ENCODE data around the gene ELANE.
A peak's percentile ranks its signal among the peaks of the same experiment; 100 is the strongest.
"Not testable (repeated sequence)": the region's sequence is repeated elsewhere in the genome, so short reads cannot be mapped to it uniquely, and the experiment has no call there.

ELANE gene

DNA sequence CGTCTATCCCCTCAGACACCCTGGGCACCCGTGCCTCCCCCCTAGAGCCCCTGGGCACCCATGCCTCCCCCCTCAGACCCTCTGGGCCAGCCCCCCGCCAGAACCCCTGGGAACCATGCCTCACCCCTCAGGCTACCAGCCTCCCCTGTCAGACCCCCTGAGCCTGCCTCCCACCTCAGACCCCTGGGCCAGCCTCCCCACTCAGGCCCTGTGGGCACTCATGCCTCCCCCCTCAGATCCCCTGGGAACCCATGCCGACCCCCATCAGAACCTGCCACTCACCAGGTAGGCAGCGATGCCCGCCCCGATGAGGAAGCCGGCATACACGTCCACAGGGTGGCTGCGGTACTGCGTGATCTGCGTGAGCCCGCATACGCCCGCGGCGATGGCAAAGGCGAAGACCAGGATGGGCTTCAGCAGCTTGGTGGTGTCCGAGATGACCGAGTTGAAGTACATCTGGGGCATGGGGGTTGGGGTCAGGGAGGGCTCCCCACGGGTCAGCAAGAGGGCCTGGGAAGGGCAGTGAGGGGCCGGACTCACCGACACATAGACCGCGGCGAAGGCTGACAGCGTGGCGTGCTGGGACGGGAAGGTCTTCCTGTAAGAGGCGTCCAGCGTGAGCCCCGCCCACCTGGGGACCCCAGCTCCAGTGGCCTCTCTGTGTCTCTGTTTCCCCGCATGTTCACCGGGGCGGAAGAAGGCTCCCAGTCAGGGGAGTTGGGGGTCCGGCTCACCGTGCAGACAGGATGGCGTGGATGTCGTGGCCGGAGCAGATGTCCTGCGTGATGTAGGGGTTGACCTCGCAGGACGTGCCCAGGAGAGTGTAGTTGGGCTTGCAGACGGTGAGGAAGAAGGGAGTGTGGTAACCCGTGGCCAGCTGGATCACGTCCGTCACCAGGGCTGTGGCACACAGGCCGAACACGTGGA lies 37.7 kb upstream of the ELANE start:
- DNase-seq: no peak

DNA sequence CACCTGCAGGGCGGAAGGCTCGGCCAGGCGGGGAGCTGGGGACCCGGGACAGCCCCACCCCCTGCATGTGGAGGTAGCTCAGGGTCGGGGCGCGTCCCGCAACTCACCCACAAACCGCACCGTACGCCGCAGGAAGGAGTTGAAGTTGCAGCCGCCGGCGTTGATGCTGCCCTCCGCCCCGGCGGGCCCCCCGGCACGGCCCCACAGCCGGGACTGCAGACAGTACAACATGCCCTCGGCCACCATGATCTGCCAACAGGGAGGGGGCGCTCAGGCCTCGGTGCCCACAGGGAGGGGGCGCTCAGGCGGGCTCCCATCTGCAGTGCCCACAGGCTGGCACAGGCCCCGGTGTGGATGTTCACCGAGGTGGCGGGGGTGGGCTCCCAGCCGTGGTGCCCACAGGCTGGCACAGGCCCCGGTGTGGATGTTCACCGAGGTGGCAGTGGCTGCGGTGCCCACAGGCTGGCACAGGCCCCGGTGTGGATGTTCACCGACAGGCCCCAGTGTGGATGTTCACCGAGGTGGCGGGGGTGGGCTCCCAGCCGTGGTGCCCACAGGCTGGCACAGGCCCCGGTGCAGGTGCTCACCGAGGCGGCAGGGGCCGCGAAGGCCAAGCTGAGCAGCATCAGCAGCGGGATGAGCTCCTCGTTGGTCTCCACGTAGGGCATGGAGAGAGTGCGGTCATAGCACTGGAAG lies 36.9 kb upstream of the ELANE start:
- DNase-seq: no peak

DNA sequence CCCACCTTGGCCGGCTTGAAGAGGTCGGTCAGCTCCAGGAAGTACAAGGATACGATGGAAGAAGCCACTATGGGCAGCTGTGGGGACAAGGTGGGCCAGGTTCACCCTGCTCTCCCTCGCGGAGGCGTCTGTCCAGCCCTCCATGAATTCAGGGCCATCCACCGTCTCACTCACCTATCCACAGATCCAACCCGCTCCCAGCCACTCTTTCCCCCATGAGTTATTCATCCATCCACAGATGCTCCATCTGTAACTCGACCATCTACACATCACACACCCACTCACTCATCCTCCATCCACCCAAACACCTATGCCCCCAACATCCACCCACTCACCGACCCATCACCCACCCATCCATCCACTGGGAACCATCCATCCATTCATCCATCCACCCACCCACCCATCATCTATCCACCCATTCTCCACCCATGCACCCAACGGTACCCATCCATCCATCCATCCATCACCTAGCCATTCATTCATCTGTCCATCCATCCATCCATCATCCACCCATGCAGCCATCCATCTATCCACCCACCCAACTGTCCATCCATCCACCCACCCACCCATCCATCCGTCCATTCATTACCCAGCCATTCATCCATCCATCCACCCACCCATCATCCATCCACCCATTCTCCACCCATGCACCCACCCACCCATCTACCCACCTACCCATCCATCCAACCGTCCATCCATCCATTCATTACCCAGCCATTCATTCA lies 36.2 kb upstream of the ELANE start:
- DNase-seq: no peak

DNA sequence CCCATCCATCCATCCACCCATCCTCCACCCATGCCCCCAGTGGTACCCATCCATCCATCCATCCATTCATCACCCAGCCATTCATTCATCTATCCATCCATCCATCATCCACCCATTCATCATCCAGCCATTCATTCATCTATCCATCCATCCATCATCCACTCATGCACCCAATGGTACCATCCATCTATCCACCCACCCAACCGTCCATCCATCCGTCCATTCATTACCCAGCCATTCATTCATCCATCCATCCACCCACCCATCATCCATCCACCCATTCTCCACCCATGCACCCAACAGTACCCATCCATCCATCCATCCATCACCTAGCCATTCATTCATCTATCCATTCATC lies 35.6 kb upstream of the ELANE start:
- no peak for DNase-seq

DNA sequence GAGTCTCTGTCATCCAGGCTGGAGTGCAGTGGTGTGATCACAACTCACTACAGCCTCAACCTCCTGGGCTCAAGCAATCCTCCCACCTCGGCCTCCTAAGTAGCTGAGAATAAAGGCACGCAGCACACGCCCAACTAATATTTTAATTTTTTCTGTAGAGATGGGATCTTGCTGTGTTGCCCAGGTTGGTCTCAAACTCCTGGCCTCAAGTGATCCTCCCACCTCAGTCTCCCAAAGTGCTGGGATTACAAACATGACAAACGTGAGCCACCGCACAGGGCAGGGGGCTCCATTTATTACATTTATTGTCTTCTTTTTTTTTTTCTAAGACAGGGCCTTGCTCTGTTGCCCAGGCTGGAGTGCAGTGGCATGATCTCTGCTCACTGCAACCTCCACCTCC lies 31.9 kb upstream of the ELANE start:
- not testable (repeated sequence) for DNase-seq

DNA sequence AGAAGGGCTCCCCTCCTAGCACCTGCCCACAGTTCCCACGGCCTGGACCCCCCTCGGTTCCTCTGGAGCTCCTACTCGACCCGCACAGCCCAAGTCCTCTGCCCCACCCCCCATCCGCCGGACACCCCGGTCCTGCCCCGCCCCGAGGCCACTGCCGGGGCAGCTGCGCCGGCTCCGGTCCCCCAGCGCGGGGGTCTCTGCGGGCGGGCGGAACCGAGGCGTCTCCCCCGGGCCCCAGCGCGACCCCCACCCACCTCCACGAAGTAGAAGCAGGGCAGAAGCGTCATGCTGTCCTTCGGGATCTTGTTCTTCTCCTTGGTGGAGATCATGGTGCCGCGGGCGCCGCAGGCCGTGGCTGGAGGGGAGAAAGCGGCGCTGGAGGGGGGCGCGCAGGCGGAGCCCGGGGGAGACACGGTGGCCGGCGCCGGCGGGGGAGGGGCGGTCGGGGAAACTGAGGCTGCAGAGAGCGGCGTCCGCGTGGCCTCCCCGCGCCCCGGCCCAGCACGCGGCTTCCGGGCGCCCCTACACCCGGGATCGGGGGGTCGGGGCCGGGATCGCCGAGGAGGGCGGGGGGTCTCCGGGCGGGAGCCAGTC lies 30.8 kb upstream of the ELANE start:
- no peak for DNase-seq

DNA sequence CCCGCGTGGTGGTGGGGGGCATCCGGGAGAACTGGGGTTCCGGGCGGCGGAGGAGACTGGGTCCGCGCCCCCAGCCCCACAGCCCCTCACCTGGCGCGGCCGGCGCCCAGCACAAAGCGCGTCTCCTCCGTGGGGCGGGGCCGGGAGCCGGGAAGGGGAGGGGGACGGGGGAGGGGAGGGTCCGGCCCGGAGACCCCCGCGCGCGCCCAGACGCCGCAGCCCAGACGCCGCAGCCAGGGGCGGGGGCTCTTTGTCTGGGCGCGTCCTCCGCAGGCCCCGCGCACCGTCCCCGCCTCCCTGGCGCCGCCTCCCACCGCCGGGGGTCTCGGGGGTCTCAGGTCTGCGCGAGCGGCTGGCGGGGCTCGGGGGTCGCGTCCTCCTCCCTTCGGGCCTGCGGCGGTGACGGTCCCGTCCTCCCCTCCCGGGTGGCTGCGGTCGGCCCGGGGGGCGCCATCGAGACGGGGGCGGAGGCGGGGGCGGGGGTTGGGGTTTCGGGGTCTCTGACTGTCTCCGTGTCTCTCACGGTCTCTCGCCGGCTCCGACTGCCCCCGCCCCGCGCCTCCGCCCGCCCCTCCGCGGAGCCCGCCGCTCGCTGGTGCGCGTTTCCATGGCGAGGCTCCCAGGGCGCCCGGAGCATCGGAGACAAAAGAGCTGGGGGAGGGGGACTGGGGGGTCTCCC lies 30.1 kb upstream of the ELANE start, which contains the start of gene PLPPR3:
Gene PLPPR3, minus strand, starts transcription at position 131 of the 679 bp plus-strand sequence. CDS start 396 bp downstream, outside the sequence.
- DNase-seq: no peak

DNA sequence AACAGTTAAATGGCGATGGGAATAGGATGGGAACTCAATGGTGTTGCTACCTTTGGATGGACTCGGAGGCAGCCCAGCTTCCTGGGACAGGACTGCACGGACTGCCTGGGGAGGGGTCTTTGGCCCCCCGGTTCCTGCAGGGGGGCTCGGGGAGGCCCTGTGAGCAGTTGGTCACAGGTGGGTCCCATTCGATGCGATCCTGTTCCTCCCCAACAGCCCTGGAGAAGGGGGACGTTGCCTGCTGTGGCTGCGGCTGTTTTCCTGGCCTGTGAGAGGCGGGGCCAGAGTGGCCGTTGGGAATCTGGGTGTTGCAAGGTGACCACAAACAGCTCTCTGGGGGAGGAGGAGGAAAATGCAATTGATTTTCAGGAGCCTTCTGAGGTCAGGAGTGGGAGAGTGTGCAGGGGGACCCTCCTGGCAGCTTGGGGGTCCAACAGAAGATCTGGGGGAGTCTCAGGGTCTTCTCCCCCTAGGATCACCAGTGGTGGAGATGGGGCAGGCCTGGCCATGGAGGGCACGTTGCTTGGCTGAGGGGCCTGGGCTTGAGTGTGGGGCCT lies 28.5 kb upstream of the ELANE start:
- no peak for DNase-seq

DNA sequence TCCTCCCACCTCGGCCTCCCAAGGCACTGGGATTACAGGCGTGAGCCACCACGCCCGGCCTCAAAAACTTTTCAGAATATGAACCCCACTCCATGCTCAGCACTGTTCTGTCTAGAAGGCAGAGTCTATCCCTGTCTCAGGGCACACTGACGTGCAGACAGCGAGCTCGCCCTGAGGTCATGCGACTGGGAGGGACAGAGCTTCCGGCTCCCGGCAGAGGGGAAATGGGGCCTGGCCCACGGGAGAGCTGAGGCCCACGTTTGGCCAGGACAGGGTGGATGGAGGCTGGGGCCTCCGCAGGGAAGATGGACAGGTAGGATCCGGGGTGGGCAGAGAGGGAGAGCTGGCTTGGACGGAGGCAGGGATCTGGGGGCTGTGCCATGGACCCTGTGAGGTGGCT lies 27.2 kb upstream of the ELANE start:
- peak; percentile 82 for DNase-seq

DNA sequence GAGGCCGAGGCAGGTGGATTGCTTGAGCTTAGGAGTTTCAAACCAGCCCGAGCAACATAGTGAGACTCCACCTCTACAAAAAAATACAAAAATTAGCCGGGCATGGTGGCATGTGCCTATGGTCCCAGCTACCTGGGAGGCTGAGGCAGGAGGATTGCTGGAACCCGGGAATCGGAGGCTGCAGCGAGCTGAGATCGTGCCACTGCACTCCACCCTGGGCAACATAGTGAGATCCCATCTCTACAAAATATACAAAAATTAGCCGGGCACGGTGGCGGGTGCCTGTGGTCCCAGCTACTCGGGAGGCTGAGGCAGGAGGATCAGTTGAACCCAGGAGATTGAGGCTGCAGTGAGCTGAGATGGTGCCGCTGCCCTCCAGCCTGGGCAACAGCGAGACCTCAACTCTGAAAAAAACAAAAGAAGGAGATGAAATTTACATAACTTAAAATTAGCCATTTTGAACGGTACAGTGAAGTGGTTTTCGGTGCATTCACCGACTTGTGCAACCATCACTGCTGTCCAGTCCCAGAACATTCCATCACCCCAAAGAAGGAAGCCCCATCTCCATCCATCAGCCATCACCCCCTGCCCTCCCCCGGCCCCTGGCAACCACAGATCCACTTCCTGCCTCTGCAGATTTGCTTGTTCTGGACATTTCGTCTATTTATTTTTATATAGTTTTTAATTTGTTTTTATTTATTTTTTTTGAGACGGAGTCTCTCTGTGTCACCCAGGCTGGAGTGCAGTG lies 26.0 kb upstream of the ELANE start:
- peak; percentile 25 for DNase-seq

DNA sequence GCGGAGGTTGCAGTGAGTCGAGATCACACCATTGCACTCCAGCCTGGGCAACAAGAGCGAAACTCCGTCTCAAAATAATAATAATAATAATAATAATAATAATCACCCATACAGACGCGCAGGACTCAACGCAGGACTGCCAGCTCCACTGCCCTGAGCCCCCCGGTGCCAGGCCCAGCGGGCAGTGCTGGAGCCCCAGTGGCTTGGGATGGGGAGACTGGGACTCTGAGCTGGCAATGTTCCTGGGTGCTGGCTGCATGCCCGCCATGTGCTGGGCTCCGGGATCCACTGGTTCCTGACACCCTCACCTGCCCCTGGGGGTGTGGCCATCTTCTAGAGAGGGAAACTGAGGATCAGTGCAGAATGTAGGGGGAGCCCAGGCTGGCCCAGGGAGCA lies 24.8 kb upstream of the ELANE start:
- DNase-seq: no peak

DNA sequence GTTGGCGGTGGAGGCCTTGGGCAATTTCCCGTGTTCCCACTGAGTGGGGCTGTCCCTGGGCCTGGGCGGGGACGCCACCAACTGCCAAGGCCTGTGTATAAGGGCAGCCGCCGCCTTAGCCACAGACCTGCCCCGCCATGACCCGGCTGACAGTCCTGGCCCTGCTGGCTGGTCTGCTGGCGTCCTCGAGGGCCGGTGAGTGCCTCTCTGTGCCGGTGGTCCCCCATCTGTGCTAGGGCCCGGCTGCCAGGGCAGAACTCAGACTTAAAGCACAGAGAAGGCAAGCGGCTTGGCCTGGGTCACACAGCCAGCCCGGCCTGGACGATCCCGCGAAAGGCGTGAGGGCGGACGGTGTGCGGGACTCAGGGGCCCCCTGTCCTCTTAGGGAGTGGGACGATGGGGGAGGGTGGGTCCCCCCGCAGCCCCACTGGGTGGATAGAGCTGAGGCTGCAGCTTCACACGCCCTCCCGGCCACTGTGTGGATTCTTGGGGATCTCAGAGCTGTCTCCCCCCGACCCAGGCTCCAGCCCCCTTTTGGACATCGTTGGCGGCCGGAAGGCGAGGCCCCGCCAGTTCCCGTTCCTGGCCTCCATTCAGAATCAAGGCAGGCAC lies 24.3 kb upstream of the ELANE start, which contains the start of gene AZU1:
Gene AZU1, plus strand, starts transcription at position 128 of the 612 bp plus-strand sequence. Its CDS starts 10 bp downstream, at position 138.
- peak; percentile 88 for DNase-seq

DNA sequence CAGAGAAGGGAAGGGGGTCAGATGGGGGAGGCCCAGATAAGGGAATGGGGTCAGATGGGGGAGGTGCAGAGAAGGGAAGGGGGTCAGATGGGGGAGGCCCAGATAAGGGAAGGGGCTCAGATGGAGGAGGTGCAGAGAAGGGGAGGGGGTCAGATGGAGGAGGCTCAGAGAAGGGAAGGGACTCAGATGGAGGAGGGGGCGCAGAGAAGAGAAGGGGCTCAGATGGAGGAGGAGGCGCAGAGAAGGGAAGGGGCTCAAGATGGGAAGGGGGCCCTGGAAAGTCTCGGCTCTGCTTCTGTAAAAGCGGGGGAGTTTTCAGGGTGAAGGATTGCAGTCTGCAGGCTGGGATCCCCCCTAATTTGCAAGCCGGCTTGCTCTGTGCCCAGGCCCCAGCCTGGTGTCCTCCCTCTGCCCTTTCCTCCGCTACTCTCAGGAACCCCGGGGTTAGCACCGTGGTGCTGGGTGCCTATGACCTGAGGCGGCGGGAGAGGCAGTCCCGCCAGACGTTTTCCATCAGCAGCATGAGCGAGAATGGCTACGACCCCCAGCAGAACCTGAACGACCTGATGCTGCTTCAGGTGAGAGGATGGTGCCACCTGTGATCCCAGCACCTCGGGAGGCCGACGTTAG lies 22.9 kb upstream of the ELANE start:
- no peak for DNase-seq

DNA sequence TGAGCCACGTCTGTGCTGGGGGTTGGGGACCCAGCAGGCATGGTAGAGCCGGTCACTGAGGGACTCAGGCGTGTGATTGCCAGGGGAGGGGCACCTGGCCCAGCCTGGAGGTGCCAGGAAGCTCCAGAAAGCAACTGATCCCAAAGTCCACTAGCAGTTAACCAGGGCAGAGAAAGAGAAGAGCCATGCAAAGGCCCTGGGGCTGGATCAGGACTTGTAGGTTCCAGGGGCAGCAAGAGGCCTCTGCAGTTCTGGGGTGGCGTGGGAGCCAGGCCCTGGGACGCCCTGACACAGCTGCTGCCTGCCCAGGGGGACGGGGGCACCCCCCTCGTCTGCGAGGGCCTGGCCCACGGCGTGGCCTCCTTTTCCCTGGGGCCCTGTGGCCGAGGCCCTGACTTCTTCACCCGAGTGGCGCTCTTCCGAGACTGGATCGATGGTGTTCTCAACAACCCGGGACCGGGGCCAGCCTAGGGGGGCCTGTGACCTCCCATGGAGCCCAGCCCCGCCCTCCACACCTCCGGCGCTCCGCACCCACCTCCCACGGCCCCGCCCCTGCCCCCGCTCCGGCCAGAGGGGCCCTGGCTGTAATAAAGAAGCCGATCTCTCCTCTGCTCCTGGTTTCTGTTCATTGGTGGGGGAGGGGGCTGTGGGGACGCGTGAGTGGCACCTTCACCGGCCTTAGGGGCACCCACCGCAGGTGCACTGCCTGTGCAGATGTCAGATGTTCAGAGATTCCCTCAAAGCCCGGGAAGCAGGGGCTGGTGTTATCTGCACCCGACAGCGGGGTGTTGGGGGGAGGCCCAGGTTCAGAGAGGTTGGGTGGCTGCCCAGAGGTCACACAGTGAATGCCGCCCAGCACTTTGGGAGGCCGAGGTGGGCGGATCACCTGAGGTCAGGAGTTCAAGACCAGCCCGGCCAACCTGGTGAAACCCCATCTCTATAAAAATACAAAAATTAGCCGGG lies 20.4 kb upstream of the ELANE start:
- no peak for DNase-seq

DNA sequence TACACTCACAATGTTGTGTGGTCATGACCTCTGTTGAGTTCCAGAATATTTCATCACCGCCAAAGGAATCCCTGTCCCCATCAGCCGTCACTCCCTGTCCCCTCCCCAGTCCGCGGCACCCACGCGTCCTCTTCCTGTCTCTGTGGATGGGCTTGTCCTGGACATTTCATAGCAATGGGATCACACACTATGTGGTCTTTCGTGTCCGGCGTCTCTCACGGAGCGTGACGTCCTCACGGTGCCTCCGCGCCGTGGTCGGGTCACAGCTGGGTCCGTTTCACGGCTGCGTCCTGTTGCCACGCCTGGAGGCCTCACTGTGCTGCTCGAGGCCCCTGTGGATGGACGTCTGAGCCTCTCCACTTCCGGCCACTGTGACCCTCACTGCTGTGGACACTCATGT lies 17.9 kb upstream of the ELANE start:
- DNase-seq: no peak

DNA sequence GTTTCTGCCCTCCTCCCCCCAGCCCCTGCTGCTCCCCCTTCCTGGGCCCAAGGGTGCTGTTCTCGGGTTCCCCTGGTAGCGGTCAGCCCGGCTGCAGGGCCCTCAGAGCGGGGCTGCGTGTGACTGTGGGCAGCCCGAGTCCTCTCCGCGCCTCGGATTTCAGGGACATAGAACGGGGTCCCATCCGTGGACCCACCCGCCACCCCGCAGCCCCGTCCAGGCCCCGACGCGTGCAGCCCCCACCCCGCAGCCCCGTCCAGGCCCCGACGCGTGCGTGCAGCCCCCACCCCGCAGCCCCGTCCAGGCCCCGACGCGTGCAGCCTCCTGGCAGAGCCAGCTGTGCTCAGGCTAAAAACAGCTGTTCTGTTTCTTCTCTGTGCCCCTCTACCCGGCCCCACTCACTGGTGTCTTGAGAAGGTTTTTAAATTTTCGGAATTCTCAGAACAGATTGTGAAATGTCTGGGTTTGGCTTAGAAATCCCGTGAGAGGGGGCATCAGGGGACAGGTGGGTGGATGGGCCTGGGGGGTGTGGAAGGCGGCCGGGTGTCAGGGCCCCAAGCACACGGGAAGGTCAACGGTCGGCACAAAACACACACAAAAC lies 16.8 kb upstream of the ELANE start:
- no peak for DNase-seq

DNA sequence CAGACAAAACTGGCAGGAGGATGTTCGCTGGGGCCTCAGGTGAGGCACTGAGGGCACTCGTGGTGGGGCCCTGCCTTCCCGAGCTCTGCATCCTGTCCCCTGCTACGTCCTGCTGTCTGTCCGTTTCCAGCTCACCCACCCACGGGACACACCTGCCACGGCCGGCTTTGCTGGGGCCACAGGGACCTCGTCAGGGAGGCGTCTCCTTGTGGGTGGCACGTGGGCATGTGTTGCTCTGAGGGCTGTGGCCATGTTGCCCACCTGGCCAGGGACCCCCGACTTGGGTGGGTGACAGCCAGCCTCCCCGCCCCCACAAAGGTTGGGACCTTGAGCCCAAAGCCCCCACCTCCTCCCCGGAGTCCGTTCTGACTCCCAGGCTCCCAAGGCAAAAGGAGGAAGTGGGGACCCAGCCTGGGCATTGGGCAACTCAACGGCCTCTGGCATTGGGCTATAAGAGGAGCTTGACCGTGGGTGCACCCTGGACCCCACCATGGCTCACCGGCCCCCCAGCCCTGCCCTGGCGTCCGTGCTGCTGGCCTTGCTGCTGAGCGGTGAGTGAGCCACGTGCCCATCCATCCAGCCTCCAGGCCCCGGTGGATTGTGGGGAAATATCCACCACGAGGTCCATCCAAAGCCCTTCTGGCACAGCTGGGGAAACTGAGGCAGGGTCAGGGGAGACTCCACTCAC lies 11.4 kb upstream of the ELANE start, which contains the start of gene PRTN3:
Gene PRTN3, plus strand, starts transcription at position 481 of the 688 bp plus-strand sequence. Its CDS starts 10 bp downstream, at position 491.
- DNase-seq: peak; percentile 68

DNA sequence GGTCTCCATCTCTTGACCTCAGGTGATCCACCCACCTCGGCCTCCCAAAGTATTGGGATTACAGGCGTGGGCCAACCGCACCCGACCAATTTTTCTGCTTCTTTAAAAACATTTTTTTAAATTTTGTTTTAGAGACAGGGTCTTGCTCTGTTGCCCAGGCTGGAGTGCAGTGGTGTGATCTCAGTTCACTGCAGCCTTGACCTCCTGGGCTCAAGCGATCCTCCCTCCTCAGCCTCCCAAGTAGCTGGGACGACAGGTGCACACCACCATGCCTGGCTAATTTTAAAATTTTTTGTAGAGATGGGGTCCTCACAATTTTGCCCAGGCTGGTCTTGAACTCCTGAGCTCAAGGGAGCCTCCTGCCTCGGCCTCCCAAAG lies 9.3 kb upstream of the ELANE start:
- DNase-seq: not testable (repeated sequence)

Measured in inflammatory macrophage treated with lipopolysaccharide for 4 hours (primary cell).